ENCODE data around the gene FGFR3. TPM values are rescaled to one million over a fixed set of nuclear protein-coding genes. Genes with fewer than 3 reads are reported as not detected.

Gene FGFR3
- total and polyA plus RNA-seq, 2 of the 8 experiments (the other 6 are each of a cell fraction or from before 2014, with no cell fraction given), result 9.0 to 19.5 TPM

- no peak overlapping the region for H3K9ac ChIP-seq (replicated peaks in 1 of 4; ENCODE audit: extremely low read depth in 1 of 4, low read depth in 3 of 4, low read length in 3 of 4)
- H3K4me3 ChIP-seq (ENCODE audit: extremely low read depth in 1 of 4, insufficient read depth in 2 of 4, low read depth in 3 of 4, low read length in 4 of 4), result no peak overlapping the region
- peaks cover 0 to 13% of the 10 kb centered on the region in 2 experiments for H4K20me1 ChIP-seq (replicated peaks in 1 of 2; ENCODE audit: control insufficient read depth in 1 of 2, insufficient read depth in 2 of 2, low read length in 2 of 2)
- H4K91ac ChIP-seq (replicated peaks; ENCODE audit: insufficient read length, low read length), result no peak overlapping the region
- no peaks in the 10 kb centered on the region for H3K79me1 ChIP-seq (ENCODE audit: low read depth, low read length)
- no peak overlapping the region for H2BK15ac ChIP-seq (ENCODE audit: low read length)
- no peak overlapping the region for H2AK5ac ChIP-seq (ENCODE audit: low read depth, low read length)
- no peak overlapping the region for H3K56ac ChIP-seq (replicated peaks; ENCODE audit: insufficient read length, low read depth, low read length)
- H2AFZ ChIP-seq (ENCODE audit: low read length), result no peak overlapping the region
- no peak overlapping the region for H3K4me2 ChIP-seq (ENCODE audit: insufficient read depth in 1 of 2, low read depth in 2 of 2, low read length in 2 of 2)
- 97% methylated on average over 11 of the region's 11 CpGs; no CpG with 5 or more reads in 1 of the 2 experiments for WGBS, 2 experiments (ENCODE audit: extremely low coverage in 1 of 2, insufficient coverage in 1 of 2, insufficient read length in 1 of 2, insufficient replicate concordance in 2 of 2, low coverage in 1 of 2, low lambda C conversion rate in 2 of 2, missing lambda C conversion rate in 1 of 2)
- H3K23ac ChIP-seq (ENCODE audit: insufficient read length), result no peak overlapping the region
- no peaks in the 10 kb centered on the region for H3K9me3 ChIP-seq (ENCODE audit: insufficient read depth in 2 of 2, low read depth in 1 of 2, low read length in 1 of 2)
- FAIRE-seq (no peak), DNase-seq (ENCODE audit: low read depth in 1 of 2, low spot score in 2 of 2) (no peak)
- ChIA-PET POLR2A (ENCODE audit: partially characterized antibody) (interaction anchor here (0.7 to 4.3 kb wide), 6 partner anchors 12 to 58 kb away, joined by 3 to 15 read pairs (median 4); no protein-coding TSS in a partner anchor), CTCF (ENCODE audit: partially characterized antibody) (interaction anchor here (0.8 to 71.2 kb wide), 5 partner anchors 7 to 41 kb away, joined by 3 to 2507 read pairs (median 5); no protein-coding TSS in a partner anchor)
- H3K79me2 ChIP-seq (ENCODE audit: control insufficient read depth in 1 of 2, insufficient read depth in 2 of 2, low read length in 2 of 2), result no peaks in the 10 kb centered on the region
- H4K5ac ChIP-seq (ENCODE audit: insufficient read length, low read depth, low read length), result no peak overlapping the region
- H3K14ac ChIP-seq (ENCODE audit: insufficient read length), result no peak overlapping the region
- no peak overlapping the region for H3K18ac ChIP-seq (ENCODE audit: extremely low read depth, low read length)
- no peak overlapping the region for H4K8ac ChIP-seq (ENCODE audit: extremely low read depth, insufficient read depth, low read length)
- no peaks in the 10 kb centered on the region for H3K27me3 ChIP-seq (replicated peaks in 1 of 4; ENCODE audit: control insufficient read depth in 3 of 4, extremely low read depth in 1 of 4, insufficient read depth in 3 of 4, low read length in 3 of 4)
- H3K23me2 ChIP-seq (ENCODE audit: low read depth, low read length), result no peaks in the 10 kb centered on the region; the same call in 1 of the 2 replicates
- peaks cover 0 to 29% (median 13%) of the 10 kb centered on the region in 4 experiments; a peak in 5 of 8 replicates for H3K36me3 ChIP-seq (ENCODE audit: control insufficient read depth in 2 of 4, insufficient read depth in 4 of 4, low read length in 3 of 4)
- no peaks in the 10 kb centered on the region; a peak in 1 of 7 replicates for H3K4me1 ChIP-seq (replicated peaks in 1 of 4; ENCODE audit: control insufficient read depth in 3 of 4, insufficient read depth in 4 of 4, low read length in 3 of 4)
- H2BK12ac ChIP-seq (ENCODE audit: low read depth, low read length), result no peak overlapping the region
- no peak overlapping the region for H2BK120ac ChIP-seq (replicated peaks; ENCODE audit: low read depth, low read length)
- no peak overlapping the region for H2BK20ac ChIP-seq (ENCODE audit: low read length)
- no peak overlapping the region for H2BK5ac ChIP-seq (ENCODE audit: low read depth, low read length)
- no peak overlapping the region for H3K4ac ChIP-seq (replicated peaks; ENCODE audit: insufficient read length, low read depth, low read length)
- no peak overlapping the region for H3K27ac ChIP-seq (ENCODE audit: low read depth, low read length)
- TF ChIP-seq MAFK (IDR thresholded peaks at IDR 0.05; ENCODE audit: low read depth, low read length) (no peak), NRF1 (IDR thresholded peaks at IDR 0.05; ENCODE audit: low read depth, low read length) (no peak), RBBP5 (IDR thresholded peaks at IDR 0.05; ENCODE audit: borderline replicate concordance, low read depth, low read length) (no peak), CBX8 (IDR thresholded peaks at IDR 0.05; ENCODE audit: borderline replicate concordance, low read depth, low read length) (no peak), CTBP2 (IDR thresholded peaks at IDR 0.05; ENCODE audit: borderline replicate concordance, insufficient read depth, insufficient read length, low read length) (no peak), HDAC2 (IDR thresholded peaks at IDR 0.05; ENCODE audit: borderline replicate concordance in 1 of 2, low read depth in 2 of 2, low read length in 2 of 2) (no peak)
- TF ChIP-seq, protein P1, sequence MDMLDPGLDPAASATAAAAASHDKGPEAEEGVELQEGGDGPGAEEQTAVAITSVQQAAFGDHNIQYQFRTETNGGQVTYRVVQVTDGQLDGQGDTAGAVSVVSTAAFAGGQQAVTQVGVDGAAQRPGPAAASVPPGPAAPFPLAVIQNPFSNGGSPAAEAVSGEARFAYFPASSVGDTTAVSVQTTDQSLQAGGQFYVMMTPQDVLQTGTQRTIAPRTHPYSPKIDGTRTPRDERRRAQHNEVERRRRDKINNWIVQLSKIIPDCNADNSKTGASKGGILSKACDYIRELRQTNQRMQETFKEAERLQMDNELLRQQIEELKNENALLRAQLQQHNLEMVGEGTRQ (IDR thresholded peaks at IDR 0.05; ENCODE audit: low read length), result no peak
Observed at GRCh38 chr4:1806223-1806564, 13.1 kb downstream of the FGFR3 start.

Data from H1 (cell line).